Choroid plexus epithelial cell (primary cell): ENCODE results near the gene IFIT5.
A peak's percentile ranks its signal among the peaks of the same experiment; 100 is the strongest.
"Not testable (repeated sequence)": the region's sequence is repeated elsewhere in the genome, so short reads cannot be mapped to it uniquely, and the experiment has no call there.

Source experiments
- DNase-seq: peaks from one replicate; pipeline ENCODE4 v3.0.0-alpha.2; 2010; ENCODE audit warnings: low read depth
- H3K4me3 ChIP-seq: 2 replicates; pipeline ENCODE4 v1.5.1; 2011; ENCODE audit warnings: low read depth, mild to moderate bottlenecking, control low read depth, low read length, moderate library complexity
- CTCF ChIP-seq: conservative IDR thresholded peaks from 2 replicates; pipeline ENCODE4 v1.5.1; 2011; ENCODE audit warnings: low read depth, mild to moderate bottlenecking, control low read depth, inconsistent platforms, low read length, moderate library complexity

The IFIT5 gene

GRCh38 chr10:89388806-89389205 is 25.6 kb upstream of the IFIT5 start:
- no peak for DNase-seq
- H3K4me3 ChIP-seq = no peak overlapping the region
- no peak for TF ChIP-seq CTCF

- H3K4me3 ChIP-seq = no peak overlapping the region
- peak; percentile 69 for DNase-seq
- peak; percentile 57 for TF ChIP-seq CTCF
These were observed 25.1 kb upstream of the IFIT5 start for GRCh38 chr10:89389254-89389653.

GRCh38 chr10:89390476-89391225 is 23.7 kb upstream of the IFIT5 start:
- TF ChIP-seq CTCF = no peak
- DNase-seq = peak; percentile 33
- H3K4me3 ChIP-seq = no peak overlapping the region

- DNase-seq, H3K4me3 ChIP-seq: not testable (repeated sequence)
These were observed 23.2 kb upstream of the IFIT5 start for GRCh38 chr10:89391226-89391576.

GRCh38 chr10:89391907-89392756 is 22.2 kb upstream of the IFIT5 start, which contains the start of gene IFIT1:
IFIT1 (plus strand) TSS chr10:89392623; CDS start chr10:89392713, 90 bp downstream.
- peak within 1 kb of the TSS; percentile 64 for H3K4me3 ChIP-seq
- peak; percentile 98 for DNase-seq
- no peak for TF ChIP-seq CTCF

GRCh38 chr10:89392974-89393373 is 21.4 kb upstream of the IFIT5 start:
- H3K4me3 ChIP-seq = peak overlapping the region; percentile 64
- no peak for TF ChIP-seq CTCF
- DNase-seq = peak; percentile 97

- peak overlapping the region; percentile 64 for H3K4me3 ChIP-seq
These were observed 20.5 kb upstream of the IFIT5 start for GRCh38 chr10:89393898-89394297.

More at GRCh38 chr10:89393898-89394297, 20.5 kb upstream of the IFIT5 start:
- no peak for TF ChIP-seq CTCF
- no peak for DNase-seq
